LHCN-M2 (cell line): Measurements from ENCODE around the gene VPS26A. TPM values are rescaled to one million over a fixed set of nuclear protein-coding genes. Genes with fewer than 3 reads are reported as not detected.

Source experiments
- DNase-seq: peaks from one replicate; pipeline ENCODE4 v3.0.0-alpha.2; 2012; ENCODE audit warnings: low read depth
- polyA plus RNA-seq: library from polyadenylated mRNA; unstranded; fragments of >200 nt; gene quantifications from one replicate; pipeline ENCODE4 v1.2.1, GENCODE V29; 2012; ENCODE audit warnings: missing spikeins
- total RNA-seq: library from RNA; depleted of rRNA; stranded (reverse); fragments of >200 nt; gene quantifications from 2 replicates; pipeline ENCODE4 v1.2.3, GENCODE V29; 2014; rRNA removed

VPS26A gene
- total RNA-seq = 31.2 and 54.3 TPM in 2 replicates
- 31.9 TPM for polyA plus RNA-seq

DNA sequence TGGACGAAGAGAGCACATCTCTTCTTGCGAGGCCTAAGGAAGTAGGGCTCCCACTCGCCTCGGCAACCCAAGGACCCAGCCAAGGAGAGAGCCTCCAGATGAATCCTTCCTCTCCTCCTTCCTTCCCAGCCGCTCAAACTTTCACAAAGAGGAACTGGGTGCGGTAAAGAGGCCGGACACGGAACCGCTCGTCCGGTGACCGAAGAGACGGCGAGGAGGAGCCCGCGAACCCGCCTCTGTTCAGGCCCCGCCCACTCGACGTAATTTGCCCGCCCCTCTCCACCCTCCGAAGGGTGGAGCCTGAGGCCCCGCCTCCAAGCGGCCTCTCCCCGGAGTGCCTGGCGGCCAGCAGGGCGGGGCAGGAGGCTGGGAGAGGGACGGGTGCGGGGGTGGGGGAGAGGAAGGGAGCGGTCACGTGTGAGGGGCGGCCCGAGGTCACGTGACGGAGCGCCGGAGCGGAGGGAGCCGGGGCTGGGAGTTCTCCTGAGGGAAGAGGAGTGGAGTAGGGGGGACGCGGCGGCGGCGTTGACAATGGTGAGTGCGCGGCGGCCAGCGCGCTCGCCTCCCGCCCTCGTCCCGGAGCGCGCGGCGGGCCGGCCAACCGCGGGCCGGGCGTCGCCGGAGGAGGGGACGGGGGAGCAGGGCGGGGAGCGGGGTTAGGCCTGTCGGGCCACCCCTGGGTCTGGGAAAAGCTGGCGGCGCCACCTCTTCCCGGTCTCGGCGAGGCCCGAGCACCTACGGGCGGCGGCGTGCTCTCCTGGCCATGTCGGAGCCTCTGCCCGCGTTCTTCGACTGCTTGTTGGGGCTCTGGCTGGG lies at the start of gene VPS26A:
Gene VPS26A, plus strand, starts transcription at position 432 of the 816 bp plus-strand sequence. Its CDS starts 100 bp downstream, at position 532.
- DNase-seq = peak; percentile 97

DNA sequence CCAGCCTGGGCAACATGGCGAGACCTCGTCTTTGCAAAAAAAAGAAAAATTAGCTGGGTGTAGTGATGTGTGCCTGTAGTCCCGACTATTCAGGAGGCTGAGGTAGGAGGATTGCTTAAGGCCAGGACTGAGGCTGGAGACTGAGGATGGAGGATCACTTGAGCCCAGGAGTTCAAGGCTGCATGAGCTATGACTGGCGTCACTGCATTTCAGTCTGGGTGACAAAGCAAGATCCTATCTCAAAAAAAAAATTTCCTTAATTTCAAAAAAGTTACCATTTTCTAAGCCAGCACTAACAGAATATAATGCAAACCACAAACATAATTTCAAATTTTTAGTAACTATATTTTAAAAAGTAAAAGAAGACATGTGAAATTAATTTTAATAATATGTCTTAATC lies 49.4 kb upstream of the VPS26A start:
- no peak for DNase-seq

DNA sequence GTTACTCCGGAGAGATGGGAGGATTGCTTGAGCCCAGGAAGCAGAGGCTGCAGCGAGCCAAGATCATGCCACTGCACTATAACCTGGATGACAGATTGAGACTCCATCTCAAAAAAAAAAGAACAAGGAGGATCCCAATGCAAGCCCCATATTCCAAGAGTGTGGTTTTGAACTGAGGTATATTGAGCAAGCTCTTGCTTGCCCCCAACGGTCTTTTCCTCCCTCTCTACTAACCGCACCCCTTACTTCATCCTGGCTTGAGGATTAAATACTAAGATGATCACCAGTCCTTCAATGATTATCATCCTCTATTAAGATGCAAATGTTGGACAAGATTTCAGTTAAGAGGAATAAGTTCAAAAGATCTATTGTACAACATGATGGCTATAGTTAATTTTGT lies 48.5 kb upstream of the VPS26A start:
- no peak for DNase-seq

DNA sequence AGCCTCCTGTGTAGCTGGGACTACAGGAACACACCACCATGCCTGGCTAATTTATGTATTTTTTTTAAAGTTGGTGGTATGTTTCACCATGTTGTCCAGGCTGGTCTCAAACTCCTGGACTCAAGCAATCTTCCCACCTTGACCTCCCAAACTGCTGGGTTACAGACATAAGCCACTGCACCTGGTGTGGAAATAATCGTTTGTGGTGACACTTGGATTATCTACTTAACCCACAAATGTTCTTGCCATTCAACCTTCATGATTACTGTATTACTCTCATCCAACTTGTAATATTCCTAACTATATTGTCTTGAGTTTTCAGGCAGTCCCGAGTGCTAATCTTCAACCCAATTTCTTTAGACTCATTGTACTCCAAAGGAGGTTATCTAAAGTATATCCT lies 45.7 kb upstream of the VPS26A start:
- DNase-seq = peak; percentile 57

DNA sequence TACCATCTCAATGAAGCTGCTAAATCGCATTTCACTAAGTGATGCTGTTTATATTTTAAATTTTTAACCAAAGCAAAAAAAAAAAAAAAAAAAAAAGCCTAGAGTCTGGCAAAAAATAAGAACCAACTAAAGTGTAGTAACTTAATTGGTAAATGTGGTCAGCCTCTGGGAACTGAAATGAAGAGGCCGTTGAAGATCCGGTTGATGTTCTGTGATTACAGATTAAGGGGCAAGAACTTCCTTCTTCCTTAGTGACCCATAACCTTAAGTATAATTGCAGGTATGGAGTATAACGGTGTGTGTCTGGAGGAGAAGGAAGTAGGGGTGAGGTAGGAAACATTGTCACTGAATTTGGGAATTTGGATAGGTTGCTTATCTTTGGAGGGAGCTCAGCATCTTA lies 43.8 kb upstream of the VPS26A start:
- no peak for DNase-seq

DNA sequence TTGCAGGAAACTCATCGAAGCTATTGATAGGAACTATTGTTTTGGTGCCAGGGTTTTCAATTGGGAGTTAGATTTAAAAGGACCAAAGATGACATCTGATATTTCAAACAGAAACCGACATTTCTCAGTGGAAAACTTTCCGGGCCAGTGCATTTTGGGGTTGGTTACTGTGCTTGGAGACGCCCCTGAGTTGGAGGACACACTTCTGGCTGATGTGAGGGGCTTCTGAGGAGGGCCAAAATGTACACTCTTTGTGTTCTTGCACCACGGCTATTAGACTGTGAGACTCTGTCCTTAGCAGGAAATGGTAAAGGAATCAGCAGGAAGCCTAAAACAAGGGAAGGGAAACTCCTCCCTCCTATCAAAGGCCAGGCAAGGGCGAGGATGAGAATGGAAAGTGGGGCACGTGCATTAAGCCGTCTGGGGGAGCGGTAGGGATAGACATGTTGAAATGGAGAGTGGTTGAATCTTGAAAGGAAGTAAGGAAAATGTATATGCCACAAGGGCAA lies 37.9 kb upstream of the VPS26A start:
- no peak for DNase-seq

DNA sequence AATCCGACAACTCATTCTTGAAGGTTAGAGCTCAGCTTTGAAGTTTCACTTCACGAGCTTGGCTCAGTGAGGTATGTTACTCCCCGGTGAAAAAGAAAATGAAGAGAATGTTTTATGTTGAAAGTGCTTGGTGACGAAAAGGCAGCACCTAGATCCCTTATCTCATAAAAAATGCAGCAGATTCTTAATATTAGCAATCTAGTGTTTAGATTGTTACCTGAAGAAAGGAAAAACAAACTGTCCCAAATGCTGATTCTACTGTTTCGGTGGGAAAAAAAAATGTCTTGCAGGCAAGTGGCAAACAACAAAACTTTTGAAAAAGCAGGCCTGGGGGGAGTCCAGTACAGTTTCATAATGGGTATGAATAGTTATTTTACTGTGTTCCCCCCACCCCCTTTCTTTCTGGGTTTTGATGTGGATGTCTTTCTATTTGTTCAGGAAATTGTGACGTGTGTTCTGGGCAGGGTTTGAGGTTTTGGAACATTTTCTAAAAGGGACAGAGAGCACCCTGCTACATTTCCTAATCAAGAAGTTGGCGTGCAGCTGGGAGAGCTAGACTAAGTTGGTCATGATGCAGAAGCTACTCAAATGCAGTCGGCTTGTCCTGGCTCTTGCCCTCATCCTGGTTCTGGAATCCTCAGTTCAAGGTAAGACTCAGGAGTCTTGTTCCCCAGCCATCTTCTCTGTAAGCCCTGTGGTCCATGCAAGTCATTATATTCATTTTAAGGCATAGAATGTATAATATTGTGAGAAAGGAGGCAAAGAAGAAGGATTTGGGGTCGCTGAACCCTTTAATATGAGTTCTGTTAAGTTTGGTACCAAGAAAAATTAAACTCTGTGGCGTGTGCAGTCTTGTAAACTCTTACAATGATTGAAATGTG lies 36.1 kb upstream of the VPS26A start, which contains the start of gene SRGN:
Gene SRGN, plus strand, starts transcription at position 514 of the 881 bp plus-strand sequence. Its CDS starts 55 bp downstream, at position 569.
- DNase-seq = peak; percentile 92

DNA sequence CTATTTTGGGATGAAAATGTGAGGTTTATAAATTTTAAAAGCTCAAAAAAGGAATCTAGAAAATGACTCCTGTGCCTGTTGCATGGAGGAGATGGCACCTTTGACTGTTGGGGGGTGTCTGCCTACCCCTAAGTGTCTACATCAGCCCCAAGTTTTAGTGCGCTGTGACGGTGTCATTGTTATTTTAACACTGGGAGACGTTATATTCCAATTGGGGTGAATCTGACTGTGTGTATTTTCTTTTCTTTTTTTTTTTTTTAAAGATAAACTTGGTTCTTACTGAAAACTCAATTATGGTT lies 35.6 kb upstream of the VPS26A start:
- no peak for DNase-seq

DNA sequence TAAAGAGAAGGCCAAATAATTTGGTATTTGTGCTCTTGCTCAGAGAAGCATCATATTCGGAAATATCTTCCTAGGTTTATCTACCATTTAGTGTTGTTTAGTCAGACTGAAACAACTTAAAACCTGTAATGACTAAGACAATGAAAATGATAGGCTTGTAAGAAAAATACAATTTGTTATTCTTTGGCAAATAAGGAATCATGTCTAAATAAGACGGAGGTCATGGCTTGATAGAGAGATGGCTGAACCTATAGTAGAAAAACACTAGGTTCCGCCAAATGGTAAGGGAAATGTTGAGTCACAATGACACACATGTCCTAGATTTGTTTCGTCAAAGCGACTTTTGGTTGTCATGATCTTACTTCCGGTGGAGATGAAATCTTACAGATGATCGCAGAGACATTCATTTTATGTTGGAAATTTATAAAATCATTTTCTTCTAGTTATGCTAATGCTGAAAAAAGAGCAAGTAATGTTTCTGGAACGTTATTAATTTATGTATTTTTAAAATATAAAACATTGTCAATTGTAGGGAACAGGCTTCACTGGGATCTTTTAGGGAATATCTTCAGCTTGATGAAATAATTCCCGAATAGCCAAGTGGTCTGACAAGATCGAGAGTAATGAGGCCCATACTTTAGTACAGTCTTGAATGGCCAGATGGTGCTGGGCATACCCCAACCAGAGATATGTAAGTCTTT lies 35.0 kb upstream of the VPS26A start:
- DNase-seq = peak; percentile 73

DNA sequence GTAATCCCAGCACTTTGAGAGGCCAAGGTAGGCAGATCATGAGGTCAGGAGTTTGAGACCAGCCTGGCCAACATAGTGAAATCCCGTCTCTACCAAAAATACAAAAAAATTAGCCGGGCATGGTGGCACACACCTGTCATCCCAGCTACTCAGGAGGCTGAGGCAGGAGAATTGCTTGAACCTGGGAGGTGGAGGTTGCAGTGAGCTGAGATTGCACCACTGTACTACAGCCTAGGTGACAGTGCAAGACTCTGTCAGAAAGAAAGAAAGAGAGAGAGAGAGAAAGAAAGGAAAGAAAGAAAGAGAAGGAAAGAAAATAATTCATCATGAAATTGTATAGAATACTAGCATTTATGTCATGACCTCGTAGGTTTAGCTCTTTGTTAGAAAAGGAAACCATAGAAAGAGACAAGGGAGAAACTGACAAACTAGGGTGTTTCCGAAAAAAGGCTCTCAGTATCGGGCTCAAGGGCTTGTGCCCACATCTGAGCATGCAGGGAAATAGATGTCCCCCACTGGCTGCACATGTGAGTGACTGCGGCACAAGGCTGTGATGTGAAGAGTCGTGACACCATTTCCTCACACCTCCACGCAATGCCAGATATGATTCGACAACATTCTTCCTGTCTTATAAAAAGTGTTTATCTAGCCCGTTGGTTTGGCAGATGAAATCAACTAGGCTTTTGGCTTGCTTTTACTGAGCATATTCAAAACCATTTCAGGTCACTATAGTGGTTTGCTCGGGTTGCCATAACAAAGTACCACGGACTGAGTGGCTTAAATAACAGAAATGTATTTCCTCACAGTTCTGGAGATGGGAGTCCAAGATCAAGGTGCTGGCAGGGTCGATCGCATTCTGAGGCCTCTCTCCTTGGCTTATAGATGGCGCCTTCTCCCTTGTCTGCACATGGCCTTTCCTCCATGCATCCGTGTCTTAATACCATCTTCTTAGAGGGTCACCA lies 34.1 kb upstream of the VPS26A start:
- no peak for DNase-seq

DNA sequence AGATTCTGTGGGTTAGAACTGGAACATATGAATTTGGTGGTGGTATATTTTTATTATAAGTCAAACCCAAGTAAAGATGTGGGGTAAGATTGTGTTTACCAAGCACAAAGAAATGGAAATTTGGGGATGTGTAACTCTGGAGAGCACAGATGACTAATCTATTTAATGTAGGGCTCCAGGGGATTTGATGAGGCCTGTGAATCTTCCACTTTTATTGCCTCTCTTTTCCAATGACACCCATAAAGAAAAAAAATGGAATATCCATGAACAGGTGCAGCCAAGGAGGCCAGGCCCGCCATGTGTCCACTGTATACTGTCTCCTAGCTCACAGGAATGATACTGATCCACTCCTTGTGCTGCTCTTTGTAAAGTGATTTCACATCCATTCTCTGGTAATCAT lies 33.3 kb upstream of the VPS26A start:
- peak; percentile 67 for DNase-seq

DNA sequence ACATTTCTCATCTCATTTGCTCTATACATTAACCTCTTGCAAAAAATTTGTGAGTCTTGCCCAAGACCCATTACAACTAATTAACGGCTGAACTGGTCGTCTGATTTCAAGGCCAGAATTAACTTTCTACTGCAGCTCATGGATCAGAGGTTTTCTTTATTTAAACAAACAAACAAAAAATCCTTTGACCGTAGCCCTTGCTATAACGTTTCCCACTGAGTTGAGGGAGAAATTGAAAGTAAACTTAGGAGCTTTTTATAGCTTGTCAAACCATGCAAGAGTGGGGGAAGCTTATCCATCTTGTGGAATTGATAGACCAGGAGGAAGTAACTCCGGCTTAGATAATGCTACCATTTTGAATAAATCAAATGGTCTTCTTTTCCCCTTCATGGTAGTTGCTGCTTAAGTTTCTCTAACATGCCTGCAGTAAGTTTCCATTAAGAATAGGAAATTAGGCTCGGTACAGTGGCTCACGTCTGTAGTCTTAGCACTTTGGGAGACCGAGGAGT lies 32.8 kb upstream of the VPS26A start:
- no peak for DNase-seq

DNA sequence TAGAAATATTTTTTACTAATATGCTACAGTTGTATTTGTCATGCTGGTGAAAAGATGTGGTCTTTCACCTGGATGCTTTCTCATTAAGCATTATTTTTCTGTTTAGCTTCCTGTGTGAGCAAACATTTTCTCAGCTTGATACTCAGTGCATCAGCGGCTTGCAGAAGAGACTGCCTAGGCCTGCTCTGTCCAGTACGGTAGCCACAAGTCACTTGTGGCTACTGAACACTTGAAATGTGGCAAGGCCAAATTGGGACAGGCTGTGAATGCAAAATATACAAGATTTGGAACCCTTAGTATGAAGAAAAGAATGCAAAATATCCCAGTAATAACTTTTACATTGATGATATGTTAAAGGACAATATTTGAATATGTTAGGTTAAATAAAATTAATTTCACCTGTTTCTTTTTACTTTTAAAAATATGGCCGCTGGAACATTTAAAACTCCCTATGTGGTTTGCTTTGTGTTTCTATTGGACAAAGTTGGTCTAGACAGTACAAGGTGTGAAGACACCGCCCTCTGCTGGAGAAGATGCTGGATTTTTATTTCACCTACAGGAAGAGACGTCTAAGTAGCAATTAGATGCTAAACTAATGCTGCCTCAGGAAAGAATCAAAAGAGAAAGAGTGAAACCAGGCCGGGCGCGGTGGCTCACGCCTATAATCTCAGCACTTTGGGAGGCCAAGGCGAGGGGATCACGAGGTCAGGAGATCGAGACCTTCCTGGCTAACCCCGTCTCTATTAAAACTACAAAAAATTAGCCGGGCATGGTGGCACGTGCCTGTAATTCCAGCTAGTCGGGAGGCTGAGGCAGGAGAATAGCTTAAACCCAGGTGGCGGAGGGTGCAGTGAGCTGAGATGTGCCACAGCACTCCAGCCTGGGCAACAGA lies 30.8 kb upstream of the VPS26A start:
- peak; percentile 84 for DNase-seq

DNA sequence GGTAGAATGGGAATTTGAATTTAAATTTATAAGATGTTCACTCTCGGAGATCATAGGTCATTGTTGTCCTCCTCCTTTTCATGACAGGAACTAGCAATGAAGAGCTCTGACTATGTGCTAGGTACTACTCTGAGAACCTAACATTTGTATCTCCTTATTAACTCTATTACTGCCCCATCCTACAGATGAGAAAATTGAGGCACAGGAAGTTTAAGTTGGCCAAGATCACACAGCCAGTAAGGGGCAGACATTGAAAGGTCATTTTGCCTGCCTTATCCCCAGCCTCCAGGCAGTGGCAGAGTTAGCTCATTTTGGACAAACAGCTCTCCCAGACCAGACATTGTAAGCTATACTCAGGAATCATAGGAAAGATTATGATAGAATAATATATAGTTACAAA lies 30.0 kb upstream of the VPS26A start:
- DNase-seq = no peak

DNA sequence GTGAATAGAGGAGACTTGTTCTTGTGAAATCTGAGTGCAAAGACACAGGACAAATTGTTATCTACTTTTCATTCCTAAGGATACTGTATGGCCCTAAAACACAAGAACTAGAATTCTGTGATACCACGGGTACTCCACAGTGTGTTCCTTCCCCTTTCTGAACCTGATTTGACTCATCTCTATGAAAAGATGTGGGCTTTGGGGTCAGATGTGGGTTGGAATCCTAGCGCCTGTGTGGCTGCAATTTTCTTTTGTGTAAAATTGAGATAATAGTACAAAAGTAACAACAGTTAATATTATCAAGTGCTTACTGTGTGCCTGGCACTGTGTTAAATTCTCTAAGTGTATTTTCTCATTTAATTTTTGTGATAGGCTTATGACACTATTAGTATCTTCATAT lies 27.9 kb upstream of the VPS26A start:
- DNase-seq = no peak

DNA sequence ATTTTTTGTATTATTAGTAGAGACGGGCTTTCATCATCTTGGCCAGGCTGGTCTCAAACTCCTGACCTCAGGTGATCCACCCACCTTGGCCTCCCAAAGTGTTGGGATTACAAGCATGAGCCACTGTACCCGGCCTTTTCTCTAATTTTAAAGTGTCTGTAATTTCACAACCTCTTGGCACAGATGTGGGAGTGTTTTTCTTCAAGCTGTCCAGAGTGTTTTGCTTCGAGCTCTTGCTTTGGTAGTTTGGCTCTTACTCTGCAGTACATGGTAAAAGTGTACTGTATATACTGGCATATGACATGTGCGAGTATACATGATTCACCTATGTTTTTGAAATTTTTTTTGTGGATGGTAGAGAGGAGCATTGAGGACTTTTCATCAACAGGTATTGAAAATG lies 26.2 kb upstream of the VPS26A start:
- no peak for DNase-seq

DNA sequence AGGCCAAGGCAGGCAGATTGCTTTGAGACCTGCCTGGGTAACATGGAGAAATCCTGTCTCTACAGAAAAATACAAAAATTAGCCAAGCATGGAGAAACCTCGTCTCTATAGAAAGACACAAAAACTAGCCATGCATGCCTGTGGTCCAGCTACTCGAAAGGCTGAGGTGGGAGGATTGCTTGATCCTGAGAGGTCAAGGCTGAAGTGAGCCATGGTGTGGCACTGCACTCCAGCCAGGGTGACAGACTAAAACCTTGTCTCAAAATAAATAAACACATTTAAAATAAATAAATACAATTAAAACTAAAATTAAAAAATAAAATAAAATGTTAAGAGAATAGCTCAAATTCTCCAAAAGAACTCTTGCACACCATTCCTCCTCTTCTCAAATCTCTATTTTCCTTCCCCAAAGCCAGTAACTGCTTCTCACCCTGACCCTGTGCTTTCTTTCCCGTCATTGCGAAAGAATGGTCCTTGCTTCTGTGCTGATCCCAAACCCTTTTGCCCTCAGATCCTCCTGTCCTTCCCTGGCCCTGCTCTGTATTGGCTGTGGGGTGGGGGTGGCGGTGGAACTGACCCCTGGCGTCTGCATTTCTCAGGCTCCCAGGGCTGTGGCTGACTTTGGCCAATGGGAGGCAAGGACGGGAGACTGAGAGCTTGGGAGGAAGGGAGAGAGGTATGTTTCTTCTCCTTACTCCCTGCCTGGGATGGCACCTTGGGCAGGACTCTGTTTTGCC lies 23.7 kb upstream of the VPS26A start:
- DNase-seq = no peak

DNA sequence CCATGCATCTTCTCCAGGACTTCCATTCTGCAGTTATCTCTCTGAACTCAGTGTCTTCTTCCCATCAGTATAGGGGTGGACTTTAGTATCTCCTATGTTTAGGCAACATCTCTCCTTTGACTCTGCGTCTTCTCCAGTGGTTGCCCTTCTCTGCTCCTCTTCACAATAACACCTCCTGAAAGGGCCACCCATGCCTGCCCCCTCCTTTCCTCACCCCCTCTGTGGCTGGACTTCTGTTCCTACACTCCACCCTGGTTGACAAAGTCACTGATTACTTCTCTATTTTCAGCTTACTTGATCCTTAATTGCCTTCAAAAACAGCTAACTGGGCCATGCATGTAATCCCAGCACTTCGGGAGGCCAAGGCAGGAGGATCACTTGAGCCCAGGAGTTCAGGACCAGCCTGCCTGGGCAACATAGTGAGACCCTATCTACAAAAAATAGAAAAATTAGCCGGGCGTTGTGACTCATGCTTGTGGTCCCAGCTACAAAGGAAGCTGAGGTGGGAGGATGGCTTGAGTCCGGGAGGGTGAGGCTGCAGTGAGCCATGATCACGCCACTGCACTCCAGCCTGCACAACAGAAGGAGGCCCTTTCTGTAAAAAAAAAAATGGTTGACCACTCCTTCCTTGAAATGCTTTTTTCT lies 22.4 kb upstream of the VPS26A start:
- peak; percentile 72 for DNase-seq
